GM12878 (cell line): Measurements from ENCODE around the gene ENOX1. TPM values are rescaled to one million over a fixed set of nuclear protein-coding genes. Genes with fewer than 3 reads are reported as not detected.

Experiments used
- ATAC-seq: fragments of 200-7000 bp; cut with Tn5 transposase; 3 replicates; pipeline ENCODE4 v1.9.1; 2020; ENCODE audit warnings: mild to moderate bottlenecking, moderate library complexity
- BruUV-seq: library from RNA; stranded (reverse); fragments of 400-500 nt; replicated peaks from 2 replicates; lab custom pipeline; 2021; lab: Mats Ljungman, UMichigan
- CTCF ChIA-PET: fragments of 300-600 bp; sonication (Branson Sonifier 250); formaldehyde crosslinking; extraction: SDS; loops from one replicate; lab custom pipeline; 2021; ENCODE audit warnings: inconsistent platforms; lab: Yijun Ruan, JAX
- POLR2A ChIA-PET: fragments of 350-600 bp; formaldehyde crosslinking; extraction: SDS; loops from one replicate; lab custom pipeline; 2021; ENCODE audit warnings: inconsistent platforms; lab: Charles Lee
- RAD21 ChIA-PET: fragments of 300-600 bp; sonication (Branson Sonifier 250); formaldehyde crosslinking; loops from one replicate; lab custom pipeline; 2023; ENCODE audit warnings: antibody characterized with exemption; ENCODE audit not compliant: unreplicated experiment; lab: Charles Lee
- SMC1A ChIA-PET: fragments of 300-600 bp; sonication (Branson Sonifier 250); formaldehyde crosslinking; loops from one replicate; lab custom pipeline; 2023; ENCODE audit not compliant: unreplicated experiment, uncharacterized antibody; lab: Charles Lee
- DNase-seq: peaks from one replicate; pipeline ENCODE4 v3.0.0-alpha.2; 2011; ENCODE audit warnings: low read depth, low spot score
- FAIRE-seq: peaks from 3 replicates; lab custom pipeline; 2011; peaks lifted over from hg19 to GRCh38; lab: Jason Lieb, UNC
- H2AFZ ChIP-seq: 2 replicates; pipeline ENCODE4 v1.6.0; 2011; ENCODE audit warnings: low read depth, low read length, control low read depth; ENCODE audit not compliant: control insufficient read depth
- H3K27ac ChIP-seq: 2 replicates; pipeline ENCODE4 v1.5.1; 2011; ENCODE audit warnings: control low read depth; ENCODE audit not compliant: control insufficient read depth, insufficient read depth
- H3K27me3 ChIP-seq, 2 experiments: replicated peaks in 1 of 2; 2 replicates each; pipeline versions ENCODE4 v1.6.0 to v1.6.1; 2011; ENCODE audit warnings: low read length in 1 of 2; ENCODE audit not compliant: control insufficient read depth in 2 of 2, insufficient read depth in 2 of 2
- H3K36me3 ChIP-seq, 2 experiments: 2 replicates each; pipeline ENCODE4 v1.5.1; 2011; ENCODE audit warnings: low read length in 1 of 2; ENCODE audit not compliant: control insufficient read depth in 2 of 2, insufficient read depth in 2 of 2
- H3K4me1 ChIP-seq: 2 replicates; pipeline ENCODE4 v1.6.1; 2011; ENCODE audit warnings: mild to moderate bottlenecking, low read length, moderate library complexity, mixed read lengths; ENCODE audit not compliant: control insufficient read depth, insufficient read depth
- H3K4me2 ChIP-seq: 2 replicates; pipeline ENCODE4 v1.6.0; 2011; ENCODE audit warnings: control low read depth; ENCODE audit not compliant: control insufficient read depth, insufficient read depth
- H3K4me3 ChIP-seq: fragments of 200-600 bp; sonication (generic); 2 replicates; pipeline ENCODE4 v1.5.1; 2016
- H3K79me2 ChIP-seq: 2 replicates; pipeline ENCODE4 v1.6.0; 2011; ENCODE audit warnings: low read length; ENCODE audit not compliant: control insufficient read depth, insufficient read depth
- H3K9ac ChIP-seq: 2 replicates; pipeline ENCODE4 v1.8.0; 2011; ENCODE audit warnings: low read length, control low read depth, mixed read lengths; ENCODE audit not compliant: control insufficient read depth, insufficient read depth
- H3K9me3 ChIP-seq: replicated peaks from 3 replicates; pipeline ENCODE4 v1.5.1; 2011; ENCODE audit warnings: mild to moderate bottlenecking, low read length; ENCODE audit not compliant: control insufficient read depth, insufficient read depth
- H4K20me1 ChIP-seq: 2 replicates; pipeline ENCODE4 v1.6.0; 2011; ENCODE audit not compliant: control insufficient read depth, insufficient read depth
- ATF7 ChIP-seq: fragments of 450-650 bp; IDR thresholded peaks from 2 replicates; pipeline ENCODE4 v1.6.1; 2016; ENCODE audit warnings: low read depth, mild to moderate bottlenecking
- CEBPB ChIP-seq, 2 experiments: fragments of 150-350 bp in 1 of 2; IDR thresholded peaks; 2 replicates each; pipeline ENCODE4 v1.6.1; 2012 to 2014; ENCODE audit warnings: low read depth in 2 of 2, low read length in 2 of 2, borderline replicate concordance in 1 of 2, inconsistent platforms in 1 of 2
- EZH2 ChIP-seq: IDR thresholded peaks from 2 replicates; pipeline ENCODE4 v1.6.1; 2012; ENCODE audit warnings: low read depth, mild to moderate bottlenecking, control low read depth, inconsistent platforms, low read length, borderline replicate concordance; ENCODE audit not compliant: control insufficient read depth
- MTA2 ChIP-seq: fragments of 450-650 bp; IDR thresholded peaks from 2 replicates; pipeline ENCODE4 v1.6.1; 2016; ENCODE audit warnings: low read depth, mild to moderate bottlenecking, moderate library complexity
- POLR2AphosphoS5 ChIP-seq: IDR thresholded peaks from 2 replicates; pipeline ENCODE4 v1.6.1; 2011; ENCODE audit warnings: mild to moderate bottlenecking, low read length, inconsistent platforms
- RB1 ChIP-seq: fragments of 450-650 bp; formaldehyde crosslinking; IDR thresholded peaks from 2 replicates; pipeline ENCODE4 v1.6.1; 2017; ENCODE audit warnings: mild to moderate bottlenecking, borderline replicate concordance
- WRNIP1 ChIP-seq: IDR thresholded peaks from 2 replicates; pipeline ENCODE4 v1.6.1; 2011; ENCODE audit warnings: low read depth, low read length, improper control_type of control experiment, borderline replicate concordance
- ZNF274 ChIP-seq: IDR thresholded peaks from one replicate; pipeline ENCODE4 v1.8.0; 2011; ENCODE audit not compliant: insufficient read length, insufficient read depth
- WGBS: methylation state at CpG from one replicate; pipeline ENCODE4 v1.1.6; 2016; ENCODE audit warnings: low lambda C conversion rate; ENCODE audit not compliant: insufficient replicate concordance, insufficient coverage; ENCODE audit errors: missing lambda C conversion rate; 5-methylcytosine and 5-hydroxymethylcytosine counted together
- in situ Hi-C: fragments of 300-500 bp; cut with MboI; formaldehyde crosslinking; loops from 9 replicates; pipeline ENCODE4 v1.14.3; 2018; ENCODE audit warnings: mixed read lengths
- intact Hi-C: fragments of 100-400 bp; cut with micrococcal nuclease; formaldehyde crosslinking; loops from one replicate; pipeline ENCODE4 v1.14.2; 2022; ENCODE audit not compliant: unreplicated experiment
- polyA plus RNA-seq, 11 experiments: library from polyadenylated mRNA; depleted of rRNA in 4 of 11; unstranded in 6 of 11; stranded (reverse) in 5 of 11; fragments of >200 nt; fragmentation: Nextera tagmentation in 4 of 11; fragmentation: Illumina TruSeq in 1 of 11; extraction: Ambion mirVana in 4 of 11; extraction: Trizol in 1 of 11; gene quantifications; 1 replicate in 1 of 11; 2 replicates in 10 of 11; pipeline versions ENCODE4 v1.2.1 to v1.2.3, GENCODE V29; 2011 to 2016; ENCODE audit warnings: inconsistent platforms in 2 of 11, missing spikeins in 2 of 11, low read depth in 1 of 11
- total RNA-seq, 4 experiments: library from RNA; depleted of rRNA in 3 of 4; stranded (reverse); fragments of >200 nt in 3 of 4; fragmentation: Illumina TruSeq in 1 of 4; extraction: Trizol in 1 of 4; gene quantifications; 2 replicates each; pipeline versions ENCODE4 v1.2.1 to v1.2.3, GENCODE V29; 2013 to 2021
- TF ChIP-seq, protein P1 (sequence below): fragments of 450-650 bp; conservative IDR thresholded peaks from 2 replicates; pipeline ENCODE4 v1.6.1; 2017; ENCODE audit warnings: mild to moderate bottlenecking, moderate library complexity
- TF ChIP-seq, protein P2 (sequence below): fragments of 450-650 bp; IDR thresholded peaks from 2 replicates; pipeline ENCODE4 v1.6.1; 2017; ENCODE audit warnings: low read depth, mild to moderate bottlenecking, moderate library complexity

The ENOX1 gene
- total and polyA plus RNA-seq, 10 of the 15 experiments (the other 5 are each of a cell fraction or from before 2014, with no cell fraction given): 0.11 to 0.26 (median 0.15) TPM

DNA sequence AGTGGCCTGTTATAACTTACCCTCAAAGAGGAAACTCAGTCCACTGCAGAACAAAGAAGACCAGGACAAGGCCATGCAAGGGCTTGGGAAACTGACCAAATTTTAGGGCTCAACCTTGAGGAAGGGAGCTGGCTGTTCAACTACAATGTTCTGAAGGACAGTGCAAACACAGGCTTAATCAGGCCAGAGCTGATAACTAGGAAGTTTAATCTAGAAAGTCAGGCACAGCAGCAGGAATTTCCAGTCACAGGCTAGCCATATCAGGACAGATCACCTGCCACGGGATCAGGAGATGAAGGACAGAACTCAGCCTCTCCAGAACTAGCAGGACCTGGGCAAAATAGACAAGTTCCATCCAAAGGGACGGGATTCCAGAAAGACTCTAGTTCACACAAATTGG is 89.4 kb downstream of the ENOX1 start:
- FAIRE-seq: no peak
- intact Hi-C loops (no loop called here), in situ Hi-C loops (no loop called here)
- Histone ChIP-seq H3K4me2 (no peak overlapping the region), H3K9me3 (no peaks in the 10 kb centered on the region; the same call in 2 of the 3 replicates), H3K27me3 (no peaks in the 10 kb centered on the region), H3K36me3 (no peaks in the 10 kb centered on the region), H3K4me1 (no peaks in the 10 kb centered on the region), H3K79me2 (no peaks in the 10 kb centered on the region), H2AFZ (no peak overlapping the region), H3K9ac (no peak overlapping the region), H3K27ac (no peak overlapping the region), H4K20me1 (no peaks in the 10 kb centered on the region), H3K4me3 (no peak overlapping the region; the same call in 1 of the 2 replicates)
- 3% methylated on average over 2 of the region's 2 CpGs for whole genome bisulfite sequencing
- TSS peak; percentile 94 for BruUV-seq
- CTCF ChIA-PET: no interaction called here
- RAD21 ChIA-PET: interaction anchor here (0.7 kb wide), 1 partner anchor 772 kb away, joined by 3 read pairs; no protein-coding TSS in a partner anchor
- no peak for ATAC-seq
- SMC1A ChIA-PET: interaction anchor here (1.2 kb wide), 1 partner anchor 12 kb away, joined by 3 read pairs; no protein-coding TSS in a partner anchor
- POLR2A ChIA-PET: interaction anchor here (0.7 kb wide), 1 partner anchor 9 kb away, joined by 3 read pairs; no protein-coding TSS in a partner anchor
- DNase-seq: no peak
- no peak for TF ChIP-seq POLR2AphosphoS5
- TF ChIP-seq ZNF274: no peak

DNA sequence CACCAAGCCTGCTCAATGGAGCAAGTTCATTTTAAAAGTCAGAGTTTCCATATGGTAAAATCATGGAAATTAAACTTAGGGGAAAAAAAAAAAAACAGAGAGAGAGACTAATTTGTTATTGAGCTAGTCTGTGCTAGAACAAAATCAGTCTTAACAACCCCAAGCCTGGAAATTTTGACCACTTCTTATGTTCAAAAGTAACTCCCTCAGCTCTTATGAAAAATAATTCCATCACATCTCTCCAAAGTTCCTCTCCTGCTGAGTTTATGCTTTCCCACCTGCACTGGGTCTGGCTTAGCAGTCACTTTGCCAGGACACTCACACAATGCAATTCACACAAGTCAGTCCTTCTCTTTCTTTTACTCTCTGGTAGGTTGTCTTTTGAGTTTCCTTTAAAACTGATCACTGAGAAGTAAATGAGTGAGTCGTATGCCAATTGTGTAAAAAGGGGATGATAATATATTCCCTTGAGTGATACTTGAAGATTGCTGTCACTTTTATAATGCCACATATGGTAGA is 92.6 kb downstream of the ENOX1 start:
- Histone ChIP-seq H3K79me2 (no peaks in the 10 kb centered on the region), H3K27ac (no peak overlapping the region), H3K4me1 (no peaks in the 10 kb centered on the region), H4K20me1 (no peaks in the 10 kb centered on the region), H3K36me3 (no peaks in the 10 kb centered on the region), H3K4me3 (no peak overlapping the region), H3K9ac (no peak overlapping the region), H2AFZ (no peak overlapping the region), H3K27me3 (no peaks in the 10 kb centered on the region), H3K9me3 (no peaks in the 10 kb centered on the region), H3K4me2 (no peak overlapping the region)
- no peak for DNase-seq
- FAIRE-seq: no peak
- in situ Hi-C loops: no loop called here
- 58% methylated on average over 1 of the region's 1 CpG for WGBS
- RAD21 ChIA-PET: interaction anchor here (0.9 kb wide), 1 partner anchor 1581 kb away, joined by 3 read pairs; no protein-coding TSS in a partner anchor
- intact Hi-C loops: no loop called here
- ATAC-seq: no peak
- CTCF ChIA-PET: interaction anchor here (0.9 kb wide), 1 partner anchor 9 kb away, joined by 3 read pairs; no protein-coding TSS in a partner anchor
- BruUV-seq: no TSS peak
- POLR2A ChIA-PET: interaction anchor here (0.8 kb wide), 1 partner anchor 10 kb away, joined by 3 read pairs; no protein-coding TSS in a partner anchor
- SMC1A ChIA-PET: interaction anchor here (1.2 to 2.0 kb wide), 2 partner anchors 9 to 33 kb away, joined by 3 to 7 read pairs; no protein-coding TSS in a partner anchor
- no peak for TF ChIP-seq RB1
- TF ChIP-seq, protein P1, sequence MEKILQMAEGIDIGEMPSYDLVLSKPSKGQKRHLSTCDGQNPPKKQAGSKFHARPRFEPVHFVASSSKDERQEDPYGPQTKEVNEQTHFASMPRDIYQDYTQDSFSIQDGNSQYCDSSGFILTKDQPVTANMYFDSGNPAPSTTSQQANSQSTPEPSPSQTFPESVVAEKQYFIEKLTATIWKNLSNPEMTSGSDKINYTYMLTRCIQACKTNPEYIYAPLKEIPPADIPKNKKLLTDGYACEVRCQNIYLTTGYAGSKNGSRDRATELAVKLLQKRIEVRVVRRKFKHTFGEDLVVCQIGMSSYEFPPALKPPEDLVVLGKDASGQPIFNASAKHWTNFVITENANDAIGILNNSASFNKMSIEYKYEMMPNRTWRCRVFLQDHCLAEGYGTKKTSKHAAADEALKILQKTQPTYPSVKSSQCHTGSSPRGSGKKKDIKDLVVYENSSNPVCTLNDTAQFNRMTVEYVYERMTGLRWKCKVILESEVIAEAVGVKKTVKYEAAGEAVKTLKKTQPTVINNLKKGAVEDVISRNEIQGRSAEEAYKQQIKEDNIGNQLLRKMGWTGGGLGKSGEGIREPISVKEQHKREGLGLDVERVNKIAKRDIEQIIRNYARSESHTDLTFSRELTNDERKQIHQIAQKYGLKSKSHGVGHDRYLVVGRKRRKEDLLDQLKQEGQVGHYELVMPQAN: no peak
- TF ChIP-seq EZH2: no peak
- TF ChIP-seq ATF7: no peak
- no peak for TF ChIP-seq WRNIP1
- TF ChIP-seq CEBPB (IDR thresholded peaks at IDR 0.05; ENCODE audit: borderline replicate concordance in 1 of 2, low read depth in 2 of 2, low read length in 2 of 2): no peak
- TF ChIP-seq MTA2: no peak
- TF ChIP-seq, protein P2, sequence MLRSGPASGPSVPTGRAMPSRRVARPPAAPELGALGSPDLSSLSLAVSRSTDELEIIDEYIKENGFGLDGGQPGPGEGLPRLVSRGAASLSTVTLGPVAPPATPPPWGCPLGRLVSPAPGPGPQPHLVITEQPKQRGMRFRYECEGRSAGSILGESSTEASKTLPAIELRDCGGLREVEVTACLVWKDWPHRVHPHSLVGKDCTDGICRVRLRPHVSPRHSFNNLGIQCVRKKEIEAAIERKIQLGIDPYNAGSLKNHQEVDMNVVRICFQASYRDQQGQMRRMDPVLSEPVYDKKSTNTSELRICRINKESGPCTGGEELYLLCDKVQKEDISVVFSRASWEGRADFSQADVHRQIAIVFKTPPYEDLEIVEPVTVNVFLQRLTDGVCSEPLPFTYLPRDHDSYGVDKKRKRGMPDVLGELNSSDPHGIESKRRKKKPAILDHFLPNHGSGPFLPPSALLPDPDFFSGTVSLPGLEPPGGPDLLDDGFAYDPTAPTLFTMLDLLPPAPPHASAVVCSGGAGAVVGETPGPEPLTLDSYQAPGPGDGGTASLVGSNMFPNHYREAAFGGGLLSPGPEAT: no peak
